ENCODE measurements around the gene ANKLE1. TPM values are rescaled to one million over a fixed set of nuclear protein-coding genes. Genes with fewer than 3 reads are reported as not detected.
A peak's percentile ranks its signal among the peaks of the same experiment; 100 is the strongest.

Gene ANKLE1
- total RNA-seq, 1 experiment from 2014 or later = 16.5 TPM

GRCh38 chr19:17323300-17323963, 41.7 kb downstream of the ANKLE1 start:
- Mint-ChIP-seq H3K27ac (peak overlapping the region in 2 of 3 experiments; percentile 52 to 80; a peak in 2 of 7 replicates), H3K27me3 (ENCODE audit: low read depth) (peaks cover 2% of the 10 kb centered on the region; the same call in 1 of the 2 replicates), H3K4me3 (no peak overlapping the region), H3K4me1 (peaks cover 6 to 16% of the 10 kb centered on the region in 2 experiments), H3K9me3 (no peaks in the 10 kb centered on the region), H3K36me3 (ENCODE audit: insufficient read depth in 1 of 3, low read depth in 3 of 3) (peaks cover 12 to 49% (median 28%) of the 10 kb centered on the region in 3 experiments)
- Histone ChIP-seq H3K18ac (ENCODE audit: insufficient read length, low read depth, low read length) (no peak overlapping the region), H3K27me3 (ENCODE audit: insufficient read depth, low read length) (no peaks in the 10 kb centered on the region), H2BK120ac (ENCODE audit: low read depth, low read length, poor library complexity, severe bottlenecking) (no peak overlapping the region), H3T11ph (ENCODE audit: low read length) (no peak overlapping the region), H4K91ac (ENCODE audit: insufficient read length, low read depth, low read length) (no peak overlapping the region), H2AK5ac (ENCODE audit: insufficient read length, low read length) (no peak overlapping the region), H3K23me2 (ENCODE audit: insufficient read length, low read depth, low read length, poor library complexity, severe bottlenecking) (peaks cover 5% of the 10 kb centered on the region), H3K4ac (ENCODE audit: low read depth, low read length) (no peak overlapping the region), H2BK5ac (ENCODE audit: insufficient read length, low read length) (no peak overlapping the region), H3K79me1 (ENCODE audit: insufficient read depth, low read depth, low read length, poor library complexity, severe bottlenecking) (no peaks in the 10 kb centered on the region), H2BK20ac (ENCODE audit: low read depth, low read length, poor library complexity, severe bottlenecking) (no peak overlapping the region), H2BK12ac (ENCODE audit: insufficient read length, low read depth, low read length) (no peak overlapping the region), H2AFZ (ENCODE audit: low read length) (no peak overlapping the region), H3K27ac (ENCODE audit: insufficient read length, low read depth, low read length) (no peak overlapping the region), H4K5ac (ENCODE audit: insufficient read length, low read depth, low read length) (no peak overlapping the region), H3K4me1 (ENCODE audit: insufficient read depth, low read length) (no peaks in the 10 kb centered on the region), H3K56ac (ENCODE audit: insufficient read length, low read depth, low read length) (no peak overlapping the region), H3K9me3 (ENCODE audit: control insufficient read depth, low read depth, low read length) (no peaks in the 10 kb centered on the region), H3K79me2 (ENCODE audit: insufficient read depth, low read length) (no peaks in the 10 kb centered on the region), H3K4me2 (ENCODE audit: insufficient read depth, insufficient read length, low read length) (no peak overlapping the region), H4K20me1 (ENCODE audit: control insufficient read depth, insufficient read depth, insufficient read length) (no peaks in the 10 kb centered on the region), H3K23ac (ENCODE audit: insufficient read length, low read depth, low read length) (no peak overlapping the region), H4K8ac (replicated peaks; ENCODE audit: insufficient read length, low read depth, low read length) (no peak overlapping the region), H2BK15ac (ENCODE audit: low read depth, low read length) (no peak overlapping the region), H3K9ac (ENCODE audit: extremely low read depth, insufficient read length, low read length) (no peak overlapping the region), H3K14ac (ENCODE audit: insufficient read depth, low read length) (no peak overlapping the region)
- TF ChIP-seq CTCF (conservative IDR thresholded peaks at IDR 0.05) = no peak
- DNase-seq = no peak
- no CpG with 5 or more reads among the region's 56 CpGs for WGBS (ENCODE audit: extremely low coverage, insufficient read length, low lambda C conversion rate)

All from H9 (cell line).